Fibroblast of mammary gland (primary cell): Measurements from ENCODE around the gene DAB2IP.

ENCODE experiments used
- DNase-seq: peaks from one replicate; pipeline ENCODE4 v3.0.0-alpha.2; 2010; ENCODE audit warnings: low read depth
- H3K4me3 ChIP-seq: 2 replicates; pipeline ENCODE4 v1.5.1; 2011; ENCODE audit warnings: low read depth, mild to moderate bottlenecking, low read length, moderate library complexity; ENCODE audit not compliant: control insufficient read depth
- CTCF ChIP-seq: conservative IDR thresholded peaks from 2 replicates; pipeline ENCODE4 v1.5.1; 2011; ENCODE audit warnings: low read depth, low read length, inconsistent platforms; ENCODE audit not compliant: control insufficient read depth, insufficient read depth

DAB2IP gene

GRCh38 chr9:121656941-121657470, 5.6 kb downstream of the DAB2IP start:
- H3K4me3 ChIP-seq, result no peak overlapping the region
- no peak for TF ChIP-seq CTCF
- DNase-seq, result no peak

GRCh38 chr9:121658166-121658565, 6.7 kb downstream of the DAB2IP start:
- no peak for DNase-seq
- H3K4me3 ChIP-seq, result no peak overlapping the region
- no peak for TF ChIP-seq CTCF

- no peak for TF ChIP-seq CTCF
- DNase-seq, result no peak
- no peak overlapping the region for H3K4me3 ChIP-seq
Measured at GRCh38 chr9:121658591-121658990, 7.2 kb downstream of the DAB2IP start.

GRCh38 chr9:121660367-121660766, 8.9 kb downstream of the DAB2IP start:
- no peak for DNase-seq
- no peak overlapping the region for H3K4me3 ChIP-seq
- TF ChIP-seq CTCF, result no peak

- H3K4me3 ChIP-seq, result no peak overlapping the region
- TF ChIP-seq CTCF, result no peak
- no peak for DNase-seq
Measured at GRCh38 chr9:121660876-121661275, 9.4 kb downstream of the DAB2IP start.

GRCh38 chr9:121661328-121661727, 9.9 kb downstream of the DAB2IP start:
- no peak for DNase-seq
- TF ChIP-seq CTCF, result no peak
- H3K4me3 ChIP-seq, result no peak overlapping the region

- no peak for TF ChIP-seq CTCF
- no peak overlapping the region for H3K4me3 ChIP-seq
- no peak for DNase-seq
Measured at GRCh38 chr9:121662359-121662758, 10.9 kb downstream of the DAB2IP start.
